GM12878 (cell line): ENCODE results near the gene REV3L.

Experiments
- CHD4 ChIP-seq: fragments of 200-600 bp; sonication (generic); IDR thresholded peaks from 2 replicates; pipeline ENCODE4 v1.6.1; 2016; ENCODE audit warnings: mild to moderate bottlenecking
- EP300 ChIP-seq, 2 experiments: fragments of 150-350 bp in 1 of 2; IDR thresholded peaks; 2 replicates each; pipeline ENCODE4 v1.6.1; 2011 to 2012; ENCODE audit warnings: low read depth in 2 of 2, low read length in 2 of 2, borderline replicate concordance in 1 of 2, improper control_type of control experiment in 1 of 2, inconsistent platforms in 1 of 2; ENCODE audit not compliant: control insufficient read depth in 1 of 2

- TF ChIP-seq EP300 (IDR thresholded peaks at IDR 0.05; ENCODE audit: borderline replicate concordance in 1 of 2, control insufficient read depth in 1 of 2, low read depth in 2 of 2, low read length in 2 of 2) (no peak), CHD4 (no peak)
Observed at GRCh38 chr6:111381728-111382127, 101.3 kb downstream of the REV3L start.
